CD4-positive, alpha-beta T cell (primary cell): ENCODE measurements around the gene CXCL16. TPM values are rescaled to one million over a fixed set of nuclear protein-coding genes. Genes with fewer than 3 reads are reported as not detected.
A peak's percentile ranks its signal among the peaks of the same experiment; 100 is the strongest.
"Not testable (repeated sequence)": the region's sequence is repeated elsewhere in the genome, so short reads cannot be mapped to it uniquely, and the experiment has no call there.

Experiments
- ATAC-seq: fragments of 200-7000 bp; cut with Tn5 transposase; one replicate; pipeline ENCODE4 v1.10.0; 2022; ENCODE audit warnings: mild to moderate bottlenecking; ENCODE audit not compliant: poor library complexity
- CTCF ChIA-PET: fragments of 350-600 bp; sonication (Branson Sonifier 250); formaldehyde crosslinking; loops from one replicate; lab custom pipeline; 2021; ENCODE audit warnings: antibody characterized with exemption, inconsistent platforms; lab: Charles Lee
- POLR2A ChIA-PET: fragments of 350-600 bp; sonication (Branson Sonifier 250); formaldehyde crosslinking; loops from one replicate; lab custom pipeline; 2021; ENCODE audit warnings: antibody characterized with exemption, inconsistent platforms; lab: Charles Lee
- DNase-seq, 14 experiments: peaks; one replicate each; pipeline ENCODE4 v3.0.0-alpha.2; 2013 to 2020; ENCODE audit warnings: mixed read lengths in 2 of 14
- H3K27ac ChIP-seq, 2 donors: one replicate each; pipeline versions ENCODE4 v1.5.1 to v1.7.0; 2013; ENCODE audit warnings: low read length in 2 of 2, low read depth in 1 of 2, mild to moderate bottlenecking in 1 of 2
- H3K27me3 ChIP-seq, 2 experiments: 1 replicate in 1 of 2; 2 replicates in 1 of 2; pipeline versions ENCODE4 v1.6.1 to v1.7.0; 2013; ENCODE audit warnings: low read length in 2 of 2, control low read depth in 1 of 2, mild to moderate bottlenecking in 1 of 2, moderate library complexity in 1 of 2; ENCODE audit not compliant: insufficient read depth in 2 of 2, control insufficient read depth in 1 of 2
- H3K36me3 ChIP-seq: one replicate; pipeline ENCODE4 v1.6.1; 2013; ENCODE audit warnings: low read length, control low read depth; ENCODE audit not compliant: insufficient read depth
- H3K4me1 ChIP-seq: one replicate; pipeline ENCODE4 v1.6.1; 2013; ENCODE audit warnings: low read length, control low read depth; ENCODE audit not compliant: insufficient read depth
- H3K4me3 ChIP-seq: one replicate; pipeline ENCODE4 v1.5.1; 2013; ENCODE audit warnings: mild to moderate bottlenecking, low read length, moderate library complexity
- H3K9me3 ChIP-seq, 2 experiments: 1 replicate in 1 of 2; 2 replicates in 1 of 2; pipeline versions ENCODE4 v1.6.1 to v1.7.0; 2013; ENCODE audit warnings: low read length in 2 of 2, mild to moderate bottlenecking in 2 of 2, control low read depth in 1 of 2, moderate library complexity in 1 of 2; ENCODE audit not compliant: control insufficient read depth in 1 of 2, insufficient read depth in 1 of 2
- H3K27ac Mint-ChIP-seq: one replicate; pipeline ENCODE4 v1.8.0; 2020; ENCODE audit warnings: mixed read lengths
- H3K27me3 Mint-ChIP-seq: one replicate; pipeline ENCODE4 v1.8.0; 2021; ENCODE audit warnings: mixed read lengths
- H3K36me3 Mint-ChIP-seq: one replicate; pipeline ENCODE4 v1.8.0; 2021; ENCODE audit warnings: low read depth, mixed read lengths
- H3K4me1 Mint-ChIP-seq: one replicate; pipeline ENCODE4 v1.8.0; 2021; ENCODE audit warnings: low read depth, mixed read lengths
- H3K4me3 Mint-ChIP-seq: one replicate; pipeline ENCODE4 v1.8.0; 2020; ENCODE audit warnings: mild to moderate bottlenecking, mixed read lengths
- H3K9me3 Mint-ChIP-seq: one replicate; pipeline ENCODE4 v1.8.0; 2020; ENCODE audit warnings: mixed read lengths
- intact Hi-C, 2 experiments: fragments of 100-400 bp; cut with DNase I in 1 of 2; cut with micrococcal nuclease in 1 of 2; formaldehyde crosslinking; loops; one replicate each; pipeline versions ENCODE4 v1.15.1 to v1.9.0; 2023 to 2025; cut with DNase I, micrococcal nuclease
- total RNA-seq, 174 experiments: library from RNA in 2 of 174; stranded (reverse) in 2 of 174; gene quantifications; one replicate each; pipeline ENCODE4 v1.2.3 and lab custom pipeline; 2021 to 2026
- TF ChIP-seq, protein P1 (sequence below): fragments of 200-600 bp; IDR thresholded peaks from one replicate; pipeline ENCODE4 v1.8.0; 2022; ENCODE audit warnings: antibody characterized with exemption, mild to moderate bottlenecking

The CXCL16 gene
- total RNA-seq, 2 experiments from 2014 or later = 24.8 to 25.8 TPM

DNA sequence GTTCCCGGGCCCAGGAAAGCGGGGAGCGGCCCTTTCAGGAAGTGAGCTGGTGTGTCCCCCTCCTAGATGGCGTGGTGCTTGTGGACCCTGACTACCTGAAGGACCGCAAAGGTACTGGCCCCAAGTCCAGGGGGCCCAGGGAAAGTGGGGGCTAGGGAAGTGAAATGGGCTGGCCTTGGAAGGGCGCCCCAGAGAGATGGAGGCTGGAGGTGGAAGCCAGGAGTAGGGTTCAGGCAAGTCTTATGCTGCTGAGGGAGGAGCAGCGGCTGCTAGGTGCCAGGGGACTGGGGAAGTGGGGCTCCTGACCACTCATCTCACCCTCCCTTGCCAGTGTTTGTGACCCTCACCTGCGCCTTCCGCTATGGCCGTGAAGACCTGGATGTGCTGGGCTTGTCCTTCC, 23.6 kb downstream of the CXCL16 start:
- Histone ChIP-seq H3K4me3 (no peak overlapping the region), H3K4me1 (peaks cover 68% of the 10 kb centered on the region), H3K36me3 (peaks cover 54% of the 10 kb centered on the region), H3K27me3 (no peaks in the 10 kb centered on the region), H3K27ac (peak overlapping the region; percentile 66 to 81), H3K9me3 (no peaks in the 10 kb centered on the region)
- TF ChIP-seq, protein P1, sequence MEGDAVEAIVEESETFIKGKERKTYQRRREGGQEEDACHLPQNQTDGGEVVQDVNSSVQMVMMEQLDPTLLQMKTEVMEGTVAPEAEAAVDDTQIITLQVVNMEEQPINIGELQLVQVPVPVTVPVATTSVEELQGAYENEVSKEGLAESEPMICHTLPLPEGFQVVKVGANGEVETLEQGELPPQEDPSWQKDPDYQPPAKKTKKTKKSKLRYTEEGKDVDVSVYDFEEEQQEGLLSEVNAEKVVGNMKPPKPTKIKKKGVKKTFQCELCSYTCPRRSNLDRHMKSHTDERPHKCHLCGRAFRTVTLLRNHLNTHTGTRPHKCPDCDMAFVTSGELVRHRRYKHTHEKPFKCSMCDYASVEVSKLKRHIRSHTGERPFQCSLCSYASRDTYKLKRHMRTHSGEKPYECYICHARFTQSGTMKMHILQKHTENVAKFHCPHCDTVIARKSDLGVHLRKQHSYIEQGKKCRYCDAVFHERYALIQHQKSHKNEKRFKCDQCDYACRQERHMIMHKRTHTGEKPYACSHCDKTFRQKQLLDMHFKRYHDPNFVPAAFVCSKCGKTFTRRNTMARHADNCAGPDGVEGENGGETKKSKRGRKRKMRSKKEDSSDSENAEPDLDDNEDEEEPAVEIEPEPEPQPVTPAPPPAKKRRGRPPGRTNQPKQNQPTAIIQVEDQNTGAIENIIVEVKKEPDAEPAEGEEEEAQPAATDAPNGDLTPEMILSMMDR = no peak
- peak overlapping the region; percentile 7 for H3K4me3 Mint-ChIP-seq
- H3K27ac Mint-ChIP-seq = peak overlapping the region; percentile 95
- ChIA-PET POLR2A (interaction anchor here (0.9 to 2.1 kb wide), 3 partner anchors 14 to 224 kb away, joined by 6 to 10 read pairs (median 7); partner anchors contain the start of genes RNF167 and SLC25A11), CTCF (no interaction called here)
- no peaks in the 10 kb centered on the region for H3K9me3 Mint-ChIP-seq
- H3K4me1 Mint-ChIP-seq = peaks cover 44% of the 10 kb centered on the region
- intact Hi-C loops = loop anchor here in 1 of 2 experiments (10.0 kb wide), 1 partner anchor 359 kb away; the partner anchor contains the start of gene ZFP3
- DNase-seq (no peak), ATAC-seq (no peak)
- H3K27me3 Mint-ChIP-seq = no peaks in the 10 kb centered on the region
- H3K36me3 Mint-ChIP-seq = peaks cover 60% of the 10 kb centered on the region

DNA sequence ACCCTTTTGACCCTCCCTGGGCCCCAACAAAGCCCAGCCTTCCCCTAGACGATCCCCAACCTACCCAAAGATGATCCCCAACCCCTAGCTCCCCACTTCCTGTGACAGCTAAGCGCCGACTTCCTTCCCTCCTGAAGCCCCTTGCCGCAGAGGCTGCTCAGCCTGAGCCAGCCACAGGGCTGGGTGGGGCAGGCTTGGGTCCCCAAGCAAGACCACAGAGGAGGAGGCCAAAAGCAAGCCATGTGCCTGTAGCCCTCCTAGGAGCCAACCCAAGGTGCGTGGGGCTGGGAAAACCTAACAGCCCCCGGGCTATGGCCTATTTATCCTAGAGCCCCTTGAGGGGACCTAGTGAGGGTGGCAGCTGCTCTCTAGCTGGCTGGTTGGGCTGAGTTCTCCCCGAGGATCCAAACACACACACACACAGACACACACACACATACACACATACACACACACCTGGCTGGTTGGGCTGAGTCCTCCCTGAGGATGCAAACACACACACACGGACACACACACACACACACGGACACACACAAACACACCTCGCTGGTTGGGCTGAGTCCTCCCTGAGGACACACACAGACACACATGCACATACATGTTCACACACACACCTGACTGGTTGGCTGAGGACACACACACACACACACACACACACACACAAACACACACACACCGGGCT, 24.5 kb downstream of the CXCL16 start:
- peak; percentile 9 to 84 (median 57) for DNase-seq
- H3K4me1 ChIP-seq = peaks cover 68% of the 10 kb centered on the region
- ChIA-PET POLR2A (interaction anchor here (0.7 to 2.1 kb wide), 11 partner anchors 11 to 571 kb away, joined by 3 to 10 read pairs (median 6); partner anchors contain the start of genes C17orf107, CXCL16, MED11 and PELP1), CTCF (interaction anchor here (0.7 to 1.2 kb wide), 2 partner anchors 75 to 184 kb away, joined by 3 to 5 read pairs; partner anchors contain the start of gene C17orf107)
- Mint-ChIP-seq H3K4me3 (peak overlapping the region; percentile 88), H3K27ac (peak overlapping the region; percentile 95), H3K4me1 (peaks cover 50% of the 10 kb centered on the region), H3K27me3 (no peaks in the 10 kb centered on the region), H3K36me3 (peaks cover 51% of the 10 kb centered on the region), H3K9me3 (no peaks in the 10 kb centered on the region)
- no peaks in the 10 kb centered on the region for H3K27me3 ChIP-seq
- H3K9me3 ChIP-seq = no peaks in the 10 kb centered on the region
- peak; percentile 15 for ATAC-seq
- peaks cover 48% of the 10 kb centered on the region for H3K36me3 ChIP-seq
- TF ChIP-seq, protein P1 = no peak
- H3K4me3 ChIP-seq = peak overlapping the region; percentile 51
- intact Hi-C loops = loop anchor here in 1 of 2 experiments (10.0 kb wide), 1 partner anchor 360 kb away; the partner anchor contains the start of gene ZFP3
- H3K27ac ChIP-seq = peak overlapping the region; percentile 66 to 81

DNA sequence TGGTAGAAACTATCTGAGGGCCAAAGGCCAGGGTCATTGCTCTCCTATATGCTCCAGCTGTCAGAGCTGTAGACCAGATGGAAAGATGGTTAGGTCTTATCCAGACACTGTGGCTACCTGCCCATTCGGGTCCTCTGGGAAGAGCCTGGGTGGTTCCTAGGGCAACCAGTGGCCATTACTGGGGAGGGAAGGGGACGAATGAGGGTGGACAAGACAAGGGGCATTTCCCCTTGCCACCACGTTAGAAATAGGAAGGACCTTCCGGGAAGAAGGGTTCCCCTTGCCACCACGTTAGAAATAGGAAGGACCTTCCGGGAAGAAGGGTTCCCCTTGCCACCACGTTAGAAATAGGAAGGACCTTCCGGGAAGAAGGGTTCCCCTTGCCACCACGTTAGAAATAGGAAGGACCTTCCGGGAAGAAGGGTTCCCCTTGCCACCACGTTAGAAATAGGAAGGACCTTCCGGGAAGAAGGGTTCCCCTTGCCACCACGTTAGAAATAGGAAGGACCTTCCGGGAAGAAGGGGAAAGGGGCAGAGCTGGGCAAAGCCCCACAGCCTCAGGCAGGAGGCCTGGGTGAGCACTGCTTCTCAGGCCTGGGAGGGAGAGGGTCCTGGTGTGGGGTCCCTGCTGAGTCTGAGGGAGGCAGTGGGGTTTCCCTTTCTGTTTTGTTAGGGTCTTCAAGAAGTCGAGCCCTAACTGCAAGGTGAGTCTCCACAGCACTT, 25.2 kb downstream of the CXCL16 start:
- Mint-ChIP-seq H3K36me3 (peaks cover 44% of the 10 kb centered on the region), H3K4me3 (peak overlapping the region; percentile 88), H3K27ac (peak overlapping the region; percentile 95), H3K4me1 (peaks cover 55% of the 10 kb centered on the region)
- peaks cover 75% of the 10 kb centered on the region for H3K4me1 ChIP-seq
- ChIA-PET POLR2A (interaction anchor here (0.7 to 2.1 kb wide), 11 partner anchors 10 to 571 kb away, joined by 3 to 10 read pairs (median 4); partner anchors contain the start of genes C17orf107, CXCL16, MED11 and PELP1), CTCF (interaction anchor here (1.2 kb wide), 1 partner anchor 76 kb away, joined by 5 read pairs; no protein-coding TSS in a partner anchor)
- H3K27me3 Mint-ChIP-seq, H3K9me3 Mint-ChIP-seq, DNase-seq, H3K27me3 ChIP-seq, ATAC-seq, H3K9me3 ChIP-seq: not testable (repeated sequence)
- H3K36me3 ChIP-seq = peaks cover 41% of the 10 kb centered on the region
- peak overlapping the region; percentile 51 for H3K4me3 ChIP-seq
- intact Hi-C loops = loop anchor here (5.0 to 10.0 kb wide), 2 partner anchors 233 to 360 kb away; partner anchors contain the start of genes PFN1 (in 2 of the 2) and ZFP3 (in 1 of the 2)
- peak overlapping the region; percentile 66 to 81 for H3K27ac ChIP-seq
